HepG2 (cell line): Measurements from ENCODE around the gene SMIM13. TPM values are rescaled to one million over a fixed set of nuclear protein-coding genes. Genes with fewer than 3 reads are reported as not detected.

Source experiments
- ARID2 ChIP-seq: sonication (generic); formaldehyde crosslinking; IDR thresholded peaks from 2 replicates; pipeline ENCODE4 v1.8.1; 2022; ENCODE audit warnings: mild to moderate bottlenecking, missing genetic modification reagents, borderline replicate concordance
- DR1 ChIP-seq: sonication (generic); formaldehyde crosslinking; IDR thresholded peaks from 2 replicates; pipeline ENCODE4 v1.8.0; 2021; ENCODE audit warnings: mild to moderate bottlenecking, missing genetic modification reagents, inconsistent platforms
- FLYWCH1 ChIP-seq: sonication (generic); formaldehyde crosslinking; IDR thresholded peaks from 2 replicates; pipeline ENCODE4 v1.8.1; 2023; ENCODE audit warnings: mild to moderate bottlenecking, missing genetic modification reagents
- ISL2 ChIP-seq: sonication (generic); formaldehyde crosslinking; IDR thresholded peaks from 2 replicates; pipeline ENCODE4 v1.5.0; 2020; ENCODE audit warnings: missing genetic modification reagents
- KDM2A ChIP-seq: sonication (generic); formaldehyde crosslinking; IDR thresholded peaks from 2 replicates; pipeline ENCODE4 v1.4.0; 2020; ENCODE audit warnings: low read depth, missing genetic modification reagents, borderline replicate concordance
- KLF11 ChIP-seq: IDR thresholded peaks from 2 replicates; pipeline ENCODE4 v1.6.1; 2016; ENCODE audit warnings: missing compliant biosample characterization
- KLF15 ChIP-seq: sonication (generic); formaldehyde crosslinking; IDR thresholded peaks from 2 replicates; pipeline ENCODE4 v1.8.1; 2023; ENCODE audit warnings: borderline replicate concordance, mild to moderate bottlenecking, inconsistent platforms, missing genetic modification reagents, mixed read lengths
- KMT2B ChIP-seq: IDR thresholded peaks from 2 replicates; pipeline ENCODE4 v1.6.1; 2016; ENCODE audit warnings: missing genetic modification reagents, missing compliant biosample characterization
- NKX3-1 ChIP-seq: sonication (generic); formaldehyde crosslinking; IDR thresholded peaks from 2 replicates; pipeline ENCODE4 v1.5.0; 2020; ENCODE audit warnings: missing genetic modification reagents
- NR2F6 ChIP-seq, 2 experiments: IDR thresholded peaks; 2 replicates each; pipeline ENCODE4 v1.6.1; 2016; ENCODE audit warnings: antibody characterized with exemption in 1 of 2, mild to moderate bottlenecking in 1 of 2
- RAD21 ChIP-seq: fragments of 450-650 bp; formaldehyde crosslinking; IDR thresholded peaks from 2 replicates; pipeline ENCODE4 v1.5.0; 2020; ENCODE audit warnings: mild to moderate bottlenecking
- RELA ChIP-seq: sonication (generic); formaldehyde crosslinking; IDR thresholded peaks from 2 replicates; pipeline ENCODE4 v1.4.0; 2020; ENCODE audit warnings: missing genetic modification reagents
- RFX5 ChIP-seq: IDR thresholded peaks from 2 replicates; pipeline ENCODE4 v1.6.1; 2011; ENCODE audit warnings: low read depth, low read length, improper control_type of control experiment
- RXRB ChIP-seq: IDR thresholded peaks from 2 replicates; pipeline ENCODE4 v1.6.1; 2016; ENCODE audit warnings: borderline replicate concordance, missing genetic modification reagents, missing compliant biosample characterization
- SP4 ChIP-seq: sonication (generic); formaldehyde crosslinking; IDR thresholded peaks from 2 replicates; pipeline ENCODE4 v1.8.1; 2023; ENCODE audit warnings: mild to moderate bottlenecking, missing genetic modification reagents
- TRAFD1 ChIP-seq: sonication (generic); formaldehyde crosslinking; IDR thresholded peaks from 2 replicates; pipeline ENCODE4 v1.5.1; 2020; ENCODE audit warnings: missing genetic modification reagents, mild to moderate bottlenecking, borderline replicate concordance
- ZMYM4 ChIP-seq: sonication (generic); formaldehyde crosslinking; IDR thresholded peaks from 2 replicates; pipeline ENCODE4 v1.8.1; 2023; ENCODE audit warnings: mild to moderate bottlenecking, missing genetic modification reagents
- ZNF12 ChIP-seq: sonication (generic); formaldehyde crosslinking; IDR thresholded peaks from 2 replicates; pipeline ENCODE4 v1.5.0; 2020; ENCODE audit warnings: missing genetic modification reagents
- ZNF460 ChIP-seq: sonication (generic); formaldehyde crosslinking; IDR thresholded peaks from 2 replicates; pipeline ENCODE4 v1.5.1; 2020; ENCODE audit warnings: missing genetic modification reagents, mild to moderate bottlenecking, borderline replicate concordance
- ZNF557 ChIP-seq: sonication (generic); formaldehyde crosslinking; IDR thresholded peaks from 2 replicates; pipeline ENCODE4 v1.4.0; 2020; ENCODE audit warnings: missing genetic modification reagents
- ZNF788 ChIP-seq: sonication (generic); formaldehyde crosslinking; IDR thresholded peaks from 2 replicates; pipeline ENCODE4 v1.5.0; 2020; ENCODE audit warnings: mild to moderate bottlenecking, missing genetic modification reagents, borderline replicate concordance
- ZNF800 ChIP-seq: sonication (generic); formaldehyde crosslinking; IDR thresholded peaks from 2 replicates; pipeline ENCODE4 v1.4.0; 2020; ENCODE audit warnings: missing genetic modification reagents
- polyA plus RNA-seq, 8 experiments: library from polyadenylated mRNA; depleted of rRNA in 3 of 8; stranded (reverse) in 7 of 8; unstranded in 1 of 8; fragments of >200 nt; fragmentation: Illumina TruSeq in 4 of 8; extraction: Trizol in 4 of 8; gene quantifications; 2 replicates each; pipeline versions ENCODE4 v1.2.1 to v1.2.3, GENCODE V29; 2011 to 2016; ENCODE audit warnings: low read depth in 4 of 8, missing spikeins in 1 of 8, mixed read lengths in 1 of 8; ENCODE audit not compliant: insufficient read depth in 1 of 8
- total RNA-seq, 5 experiments: library from RNA; depleted of rRNA; stranded (reverse); fragments of >200 nt; fragmentation: Illumina TruSeq; extraction: Trizol; gene quantifications; 2 replicates each; pipeline ENCODE4 v1.2.3, GENCODE V29; 2016; ENCODE audit warnings: low read depth in 1 of 5
- TF ChIP-seq, protein P1 (sequence below): sonication (generic); formaldehyde crosslinking; IDR thresholded peaks from 2 replicates; pipeline ENCODE4 v1.5.1; 2020; ENCODE audit warnings: missing genetic modification reagents, mild to moderate bottlenecking, borderline replicate concordance
- TF ChIP-seq, protein P2 (sequence below): IDR thresholded peaks from 2 replicates; pipeline ENCODE4 v1.6.1; 2016; ENCODE audit warnings: control low read depth
- TF ChIP-seq, protein P3 (sequence below): sonication (generic); formaldehyde crosslinking; IDR thresholded peaks from 2 replicates; pipeline ENCODE4 v1.4.0; 2020; ENCODE audit warnings: missing genetic modification reagents

Gene SMIM13
- total and polyA plus RNA-seq, 2 of the 13 experiments (the other 11 are each of a cell fraction or from before 2014, with no cell fraction given), result 2.7 to 10.2 TPM

GRCh38 chr6:11067348-11067747 lies 26.3 kb upstream of the SMIM13 start (continued):
- TF ChIP-seq, protein P1, sequence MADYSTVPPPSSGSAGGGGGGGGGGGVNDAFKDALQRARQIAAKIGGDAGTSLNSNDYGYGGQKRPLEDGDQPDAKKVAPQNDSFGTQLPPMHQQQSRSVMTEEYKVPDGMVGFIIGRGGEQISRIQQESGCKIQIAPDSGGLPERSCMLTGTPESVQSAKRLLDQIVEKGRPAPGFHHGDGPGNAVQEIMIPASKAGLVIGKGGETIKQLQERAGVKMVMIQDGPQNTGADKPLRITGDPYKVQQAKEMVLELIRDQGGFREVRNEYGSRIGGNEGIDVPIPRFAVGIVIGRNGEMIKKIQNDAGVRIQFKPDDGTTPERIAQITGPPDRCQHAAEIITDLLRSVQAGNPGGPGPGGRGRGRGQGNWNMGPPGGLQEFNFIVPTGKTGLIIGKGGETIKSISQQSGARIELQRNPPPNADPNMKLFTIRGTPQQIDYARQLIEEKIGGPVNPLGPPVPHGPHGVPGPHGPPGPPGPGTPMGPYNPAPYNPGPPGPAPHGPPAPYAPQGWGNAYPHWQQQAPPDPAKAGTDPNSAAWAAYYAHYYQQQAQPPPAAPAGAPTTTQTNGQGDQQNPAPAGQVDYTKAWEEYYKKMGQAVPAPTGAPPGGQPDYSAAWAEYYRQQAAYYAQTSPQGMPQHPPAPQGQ (CRISPR knock-in tag), result no peak
- TF ChIP-seq DR1 (CRISPR knock-in tag), result no peak
- TF ChIP-seq ZNF788 (CRISPR knock-in tag), result 0 out of 2 replicates have a peak, but pooled peaks have one; percentile 25
- TF ChIP-seq FLYWCH1 (CRISPR knock-in tag), result no peak
- TF ChIP-seq SP4 (CRISPR knock-in tag), result no peak
- no peak for TF ChIP-seq RXRB
- TF ChIP-seq KLF15 (CRISPR knock-in tag), result no peak
- no peak for TF ChIP-seq NR2F6 (IDR thresholded peaks at IDR 0.05)
- TF ChIP-seq NR2F6 (CRISPR knock-in tag; IDR thresholded peaks at IDR 0.05), result peak; percentile 63; the same call in 1 of the 2 replicates
- TF ChIP-seq, protein P2, sequence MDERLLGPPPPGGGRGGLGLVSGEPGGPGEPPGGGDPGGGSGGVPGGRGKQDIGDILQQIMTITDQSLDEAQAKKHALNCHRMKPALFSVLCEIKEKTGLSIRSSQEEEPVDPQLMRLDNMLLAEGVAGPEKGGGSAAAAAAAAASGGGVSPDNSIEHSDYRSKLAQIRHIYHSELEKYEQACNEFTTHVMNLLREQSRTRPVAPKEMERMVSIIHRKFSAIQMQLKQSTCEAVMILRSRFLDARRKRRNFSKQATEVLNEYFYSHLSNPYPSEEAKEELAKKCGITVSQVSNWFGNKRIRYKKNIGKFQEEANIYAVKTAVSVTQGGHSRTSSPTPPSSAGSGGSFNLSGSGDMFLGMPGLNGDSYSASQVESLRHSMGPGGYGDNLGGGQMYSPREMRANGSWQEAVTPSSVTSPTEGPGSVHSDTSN (CRISPR knock-in tag), result peak; percentile 3; the same call in 1 of the 2 replicates
- TF ChIP-seq ZNF460 (CRISPR knock-in tag), result no peak
- no peak for TF ChIP-seq KMT2B
- no peak for TF ChIP-seq ARID2
- peak; percentile 14; the same call in 1 of the 2 replicates for TF ChIP-seq ZNF12 (CRISPR knock-in tag)
- no peak for TF ChIP-seq KDM2A (CRISPR knock-in tag)
- no peak for TF ChIP-seq RFX5
- no peak for TF ChIP-seq NKX3-1 (CRISPR knock-in tag)
- TF ChIP-seq RELA (CRISPR knock-in tag), result no peak
- no peak for TF ChIP-seq ZNF557 (CRISPR knock-in tag)
- no peak for TF ChIP-seq TRAFD1 (CRISPR knock-in tag)
- peak; percentile 58; the same call in 1 of the 2 replicates for TF ChIP-seq ZMYM4 (CRISPR knock-in tag)
- no peak for TF ChIP-seq RAD21
- TF ChIP-seq ZNF800, result no peak
- no peak for TF ChIP-seq ISL2 (CRISPR knock-in tag)
- TF ChIP-seq, protein P3, sequence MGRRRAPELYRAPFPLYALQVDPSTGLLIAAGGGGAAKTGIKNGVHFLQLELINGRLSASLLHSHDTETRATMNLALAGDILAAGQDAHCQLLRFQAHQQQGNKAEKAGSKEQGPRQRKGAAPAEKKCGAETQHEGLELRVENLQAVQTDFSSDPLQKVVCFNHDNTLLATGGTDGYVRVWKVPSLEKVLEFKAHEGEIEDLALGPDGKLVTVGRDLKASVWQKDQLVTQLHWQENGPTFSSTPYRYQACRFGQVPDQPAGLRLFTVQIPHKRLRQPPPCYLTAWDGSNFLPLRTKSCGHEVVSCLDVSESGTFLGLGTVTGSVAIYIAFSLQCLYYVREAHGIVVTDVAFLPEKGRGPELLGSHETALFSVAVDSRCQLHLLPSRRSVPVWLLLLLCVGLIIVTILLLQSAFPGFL (CRISPR knock-in tag), result no peak
- TF ChIP-seq KLF11, result no peak
